WTC11 (cell line): ENCODE results near the gene NME4. TPM values are rescaled to one million over a fixed set of nuclear protein-coding genes. Genes with fewer than 3 reads are reported as not detected.
"Not testable (repeated sequence)": the region's sequence is repeated elsewhere in the genome, so short reads cannot be mapped to it uniquely, and the experiment has no call there.

Source experiments
- ATAC-seq: fragments of 200-7000 bp; cut with Tn5 transposase; 2 replicates; pipeline ENCODE4 v1.10.0; 2021; ENCODE audit warnings: mild to moderate bottlenecking, moderate library complexity
- CTCF ChIA-PET: fragments of 300-600 bp; sonication (Branson Sonifier 250); formaldehyde crosslinking; loops from one replicate; lab custom pipeline; 2021; ENCODE audit warnings: antibody characterized with exemption; lab: Charles Lee
- POLR2A ChIA-PET: fragments of 350-600 bp; sonication (Branson Sonifier 250); formaldehyde crosslinking; loops from one replicate; lab custom pipeline; 2021; ENCODE audit warnings: antibody characterized with exemption; lab: Charles Lee
- DNase-seq: peaks from one replicate; pipeline ENCODE4 v3.0.0; 2021; ENCODE audit warnings: low spot score
- H3K27ac Mint-ChIP-seq: 2 replicates; pipeline ENCODE4 v1.8.0; 2021; ENCODE audit warnings: mixed read lengths
- H3K27me3 Mint-ChIP-seq: 2 replicates; pipeline ENCODE4 v1.8.0; 2021; ENCODE audit warnings: low read depth, mild to moderate bottlenecking, moderate library complexity, mixed read lengths
- H3K36me3 Mint-ChIP-seq: 2 replicates; pipeline ENCODE4 v1.8.0; 2021; ENCODE audit warnings: mixed read lengths
- H3K4me1 Mint-ChIP-seq: 2 replicates; pipeline ENCODE4 v1.8.0; 2022; ENCODE audit warnings: mixed read lengths
- H3K4me3 Mint-ChIP-seq: 2 replicates; pipeline ENCODE4 v1.8.0; 2021; ENCODE audit warnings: mild to moderate bottlenecking, moderate library complexity, mixed read lengths
- H3K9me3 Mint-ChIP-seq: 2 replicates; pipeline ENCODE4 v1.8.0; 2021; ENCODE audit warnings: mixed read lengths
- ATF1 ChIP-seq: sonication (generic); formaldehyde crosslinking; IDR thresholded peaks from 2 replicates; pipeline ENCODE4 v1.8.1; 2023; ENCODE audit warnings: mild to moderate bottlenecking, moderate library complexity, missing genetic modification reagents
- CDX4 ChIP-seq: fragments of 250-450 bp; sonication (Bioruptor Pico); IDR thresholded peaks from 2 replicates; pipeline ENCODE4 v1.9.0; 2021; ENCODE audit warnings: moderate library complexity, mild to moderate bottlenecking, inconsistent platforms, borderline replicate concordance
- CREM ChIP-seq: sonication (generic); formaldehyde crosslinking; IDR thresholded peaks from 2 replicates; pipeline ENCODE4 v1.8.1; 2022; ENCODE audit warnings: mild to moderate bottlenecking, missing genetic modification reagents, moderate library complexity
- E2F4 ChIP-seq: sonication (generic); formaldehyde crosslinking; IDR thresholded peaks from 2 replicates; pipeline ENCODE4 v1.8.1; 2022; ENCODE audit warnings: low read depth, mild to moderate bottlenecking, moderate library complexity, missing genetic modification reagents, borderline replicate concordance
- E2F5 ChIP-seq: sonication (generic); formaldehyde crosslinking; IDR thresholded peaks from 2 replicates; pipeline ENCODE4 v1.8.1; 2022; ENCODE audit warnings: mild to moderate bottlenecking, moderate library complexity, missing genetic modification reagents
- ERG ChIP-seq: fragments of 250-450 bp; sonication (Bioruptor Pico); IDR thresholded peaks from 2 replicates; pipeline ENCODE4 v1.8.0; 2021; ENCODE audit warnings: mild to moderate bottlenecking
- ESRRA ChIP-seq: sonication (generic); formaldehyde crosslinking; IDR thresholded peaks from 2 replicates; pipeline ENCODE4 v1.8.1; 2022; ENCODE audit warnings: mild to moderate bottlenecking, missing genetic modification reagents, borderline replicate concordance
- GTF2I ChIP-seq: fragments of 250-450 bp; sonication (Bioruptor Pico); conservative IDR thresholded peaks from 2 replicates; pipeline ENCODE4 v1.4.0; 2021; ENCODE audit warnings: mild to moderate bottlenecking
- IRF2 ChIP-seq: sonication (generic); formaldehyde crosslinking; IDR thresholded peaks from 2 replicates; pipeline ENCODE4 v1.8.0; 2022; ENCODE audit warnings: low read depth, missing genetic modification reagents, borderline replicate concordance
- NFYB ChIP-seq: sonication (generic); formaldehyde crosslinking; conservative IDR thresholded peaks from 2 replicates; pipeline ENCODE4 v1.8.0; 2022; ENCODE audit warnings: low read depth, missing genetic modification reagents
- PREB ChIP-seq: sonication (generic); formaldehyde crosslinking; IDR thresholded peaks from 2 replicates; pipeline ENCODE4 v1.8.1; 2022; ENCODE audit warnings: mild to moderate bottlenecking, missing genetic modification reagents, moderate library complexity, borderline replicate concordance
- SMAD4 ChIP-seq: sonication (generic); formaldehyde crosslinking; IDR thresholded peaks from 2 replicates; pipeline ENCODE4 v1.8.0; 2022; ENCODE audit warnings: mild to moderate bottlenecking, missing genetic modification reagents
- ZBTB43 ChIP-seq: sonication (generic); formaldehyde crosslinking; IDR thresholded peaks from 2 replicates; pipeline ENCODE4 v1.8.1; 2023; ENCODE audit warnings: mild to moderate bottlenecking, missing genetic modification reagents
- total RNA-seq: library from RNA; stranded (reverse); gene quantifications from 3 replicates; pipeline ENCODE4 v1.2.3, GENCODE V29; 2021

The NME4 gene
- total RNA-seq, 1 experiment from 2014 or later, result 467 TPM

- DNase-seq (no peak), ATAC-seq (no peak)
- ChIA-PET POLR2A (no interaction called here), CTCF (interaction anchor here (0.7 to 1.6 kb wide), 2 partner anchors 73 to 1024 kb away, joined by 4 to 5 read pairs; no protein-coding TSS in a partner anchor)
- no peak overlapping the region for H3K27ac Mint-ChIP-seq
- no peaks in the 10 kb centered on the region for H3K27me3 Mint-ChIP-seq
- no peaks in the 10 kb centered on the region for H3K4me1 Mint-ChIP-seq
- no peaks in the 10 kb centered on the region for H3K9me3 Mint-ChIP-seq
- TF ChIP-seq CDX4 (CRISPR knock-in tag) (no peak), CREM (CRISPR knock-in tag) (no peak), ERG (no peak), ZBTB43 (CRISPR knock-in tag) (no peak), PREB (CRISPR knock-in tag) (no peak), E2F4 (CRISPR knock-in tag) (no peak), E2F5 (no peak), IRF2 (CRISPR knock-in tag) (no peak), ESRRA (CRISPR knock-in tag) (no peak), GTF2I (no peak), NFYB (CRISPR knock-in tag) (no peak), SMAD4 (CRISPR knock-in tag) (no peak), ATF1 (no peak)
- H3K36me3 Mint-ChIP-seq, result peaks cover 4% of the 10 kb centered on the region; the same call in 1 of the 2 replicates
- H3K4me3 Mint-ChIP-seq, result no peak overlapping the region
Observed at GRCh38 chr16:414395-415169, 17.6 kb downstream of the NME4 start.

GRCh38 chr16:415170-415498 is 18.1 kb downstream of the NME4 start:
- H3K36me3 Mint-ChIP-seq, H3K9me3 Mint-ChIP-seq, POLR2A ChIA-PET, H3K4me3 Mint-ChIP-seq, H3K27ac Mint-ChIP-seq, H3K27me3 Mint-ChIP-seq, CTCF ChIA-PET, DNase-seq, ATAC-seq, H3K4me1 Mint-ChIP-seq: not testable (repeated sequence)

- H3K4me3 Mint-ChIP-seq, POLR2A ChIA-PET, DNase-seq, H3K4me1 Mint-ChIP-seq, H3K9me3 Mint-ChIP-seq, ATAC-seq, H3K27ac Mint-ChIP-seq, H3K36me3 Mint-ChIP-seq: not testable (repeated sequence)
- peaks cover 49% of the 10 kb centered on the region for H3K27me3 Mint-ChIP-seq
- CTCF ChIA-PET, result interaction anchor here (1.3 kb wide), 1 partner anchor 65 kb away, joined by 3 read pairs; no protein-coding TSS in a partner anchor
Observed at GRCh38 chr16:422179-422578, 25.2 kb downstream of the NME4 start.
